NOMO-1 (cell line): ENCODE data around the gene SPAG7.

Experiments used
- DNase-seq, 2 experiments: peaks; one replicate each; lab custom pipeline; 2025; ENCODE audit not compliant: unreplicated experiment in 2 of 2; lab: John Stamatoyannopoulos, UW

The SPAG7 gene

GRCh38 chr17:4950746-4951204, 16.8 kb downstream of the SPAG7 start, which contains the start of gene ENO3:
TSS of gene ENO3 (plus strand) at chr17:4951119. CDS start at chr17:4951830, 711 bp downstream.
- DNase-seq, result no peak

- peak in 1 of 2 experiments; percentile 62 for DNase-seq
Observed at GRCh38 chr17:4950075-4950745, 17.4 kb downstream of the SPAG7 start.

GRCh38 chr17:4949321-4950074, 18.1 kb downstream of the SPAG7 start:
- DNase-seq, result peak; percentile 62 to 75

GRCh38 chr17:4948931-4949320, 18.7 kb downstream of the SPAG7 start:
- DNase-seq, result peak; percentile 88 to 90

GRCh38 chr17:4948166-4948930, 19.3 kb downstream of the SPAG7 start, which contains the start of gene PFN1:
TSS of gene PFN1 (minus strand) at chr17:4948530. CDS start at chr17:4948394, 136 bp downstream.
- peak; percentile 93 to 97 for DNase-seq

GRCh38 chr17:4947411-4948165, 20.0 kb downstream of the SPAG7 start:
- DNase-seq, result peak in 1 of 2 experiments; percentile 45

- DNase-seq, result peak; percentile 30 to 35
Observed at GRCh38 chr17:4947010-4947410, 20.6 kb downstream of the SPAG7 start.

GRCh38 chr17:4946312-4946976, 21.2 kb downstream of the SPAG7 start:
- peak in 1 of 2 experiments; percentile 15 for DNase-seq

GRCh38 chr17:4945944-4946280, 21.7 kb downstream of the SPAG7 start:
- no peak for DNase-seq

GRCh38 chr17:4945176-4945943, 22.3 kb downstream of the SPAG7 start:
- DNase-seq, result peak; percentile 79 to 81

- no peak for DNase-seq
Observed at GRCh38 chr17:4944554-4945175, 23.0 kb downstream of the SPAG7 start.

- peak; percentile 84 to 89 for DNase-seq
Observed at GRCh38 chr17:4944163-4944553, 23.5 kb downstream of the SPAG7 start.

- DNase-seq, result no peak
Observed at GRCh38 chr17:4942760-4943508, 24.7 kb downstream of the SPAG7 start.

GRCh38 chr17:4941319-4941610, 26.4 kb downstream of the SPAG7 start:
- no peak for DNase-seq

GRCh38 chr17:4940555-4941318, 26.9 kb downstream of the SPAG7 start:
- DNase-seq, result no peak

GRCh38 chr17:4939796-4940554, 27.6 kb downstream of the SPAG7 start, which contains the start of the genes RNF167 and SLC25A11:
TSS of gene RNF167 (plus strand) at chr17:4940268. CDS start at chr17:4940910, 642 bp downstream.
TSS of gene SLC25A11 (minus strand) at chr17:4940046. CDS start at chr17:4939910, 136 bp downstream.
- peak; percentile 99 for DNase-seq

GRCh38 chr17:4939546-4939795, 28.1 kb downstream of the SPAG7 start:
- no peak for DNase-seq
